ENCODE results near the gene PEX19. TPM values are rescaled to one million over a fixed set of nuclear protein-coding genes. Genes with fewer than 3 reads are reported as not detected.

The PEX19 gene
- total RNA-seq, 1 donor from 2014 or later = 74.6 TPM

DNA sequence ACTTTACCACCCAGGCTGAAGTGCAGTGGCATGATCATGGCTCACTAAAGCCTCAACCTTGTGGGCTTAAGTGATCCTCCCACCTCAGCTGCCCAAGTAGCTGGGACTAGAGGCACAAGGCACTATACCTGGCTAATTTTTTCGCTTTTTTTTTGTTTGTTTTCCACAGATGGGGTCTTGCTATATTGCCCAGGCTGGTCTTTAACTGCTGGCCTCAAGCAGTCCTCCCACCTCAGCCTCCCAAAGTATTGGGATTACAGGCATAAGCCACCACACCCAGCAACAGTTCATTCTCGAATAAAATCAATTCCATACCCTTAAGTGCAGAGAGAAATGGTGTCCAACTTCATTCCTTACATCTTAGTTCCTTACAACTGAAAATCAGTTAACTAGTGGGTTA lies 47.4 kb downstream of the PEX19 start:
- no peaks in the 10 kb centered on the region for H3K27me3 Mint-ChIP-seq (ENCODE audit: insufficient read depth, low read depth)
- peaks cover 3% of the 10 kb centered on the region for H3F3A ChIP-seq (ENCODE audit: low read depth)
- H3K4me2 ChIP-seq = no peak overlapping the region
- no peaks in the 10 kb centered on the region for H3K4me1 Mint-ChIP-seq
- peaks cover 20% of the 10 kb centered on the region for H3K36me3 ChIP-seq
- H3K9me3 ChIP-seq (ENCODE audit: low read depth) = no peaks in the 10 kb centered on the region
- H3K27ac ChIP-seq = no peak overlapping the region
- no peak overlapping the region for H2AFZ ChIP-seq (replicated peaks)
- TF ChIP-seq, protein P1, sequence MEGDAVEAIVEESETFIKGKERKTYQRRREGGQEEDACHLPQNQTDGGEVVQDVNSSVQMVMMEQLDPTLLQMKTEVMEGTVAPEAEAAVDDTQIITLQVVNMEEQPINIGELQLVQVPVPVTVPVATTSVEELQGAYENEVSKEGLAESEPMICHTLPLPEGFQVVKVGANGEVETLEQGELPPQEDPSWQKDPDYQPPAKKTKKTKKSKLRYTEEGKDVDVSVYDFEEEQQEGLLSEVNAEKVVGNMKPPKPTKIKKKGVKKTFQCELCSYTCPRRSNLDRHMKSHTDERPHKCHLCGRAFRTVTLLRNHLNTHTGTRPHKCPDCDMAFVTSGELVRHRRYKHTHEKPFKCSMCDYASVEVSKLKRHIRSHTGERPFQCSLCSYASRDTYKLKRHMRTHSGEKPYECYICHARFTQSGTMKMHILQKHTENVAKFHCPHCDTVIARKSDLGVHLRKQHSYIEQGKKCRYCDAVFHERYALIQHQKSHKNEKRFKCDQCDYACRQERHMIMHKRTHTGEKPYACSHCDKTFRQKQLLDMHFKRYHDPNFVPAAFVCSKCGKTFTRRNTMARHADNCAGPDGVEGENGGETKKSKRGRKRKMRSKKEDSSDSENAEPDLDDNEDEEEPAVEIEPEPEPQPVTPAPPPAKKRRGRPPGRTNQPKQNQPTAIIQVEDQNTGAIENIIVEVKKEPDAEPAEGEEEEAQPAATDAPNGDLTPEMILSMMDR (IDR thresholded peaks at IDR 0.05) = no peak
- no peak for TF ChIP-seq EZH2 (IDR thresholded peaks at IDR 0.05)
- TF ChIP-seq EZH2phosphoT487 (IDR thresholded peaks at IDR 0.05) = no peak
- H3K4me3 ChIP-seq = no peak overlapping the region
- peaks cover 11% of the 10 kb centered on the region for H4K20me1 ChIP-seq (ENCODE audit: low read depth)
- H3K27ac Mint-ChIP-seq = no peak overlapping the region
- H3K9ac ChIP-seq = no peak overlapping the region
- no peaks in the 10 kb centered on the region for H3K4me1 ChIP-seq
- no peaks in the 10 kb centered on the region for H3K27me3 ChIP-seq
- peaks cover 31% of the 10 kb centered on the region for H3K36me3 Mint-ChIP-seq
- no peak overlapping the region for H3K4me3 Mint-ChIP-seq
- no peak for DNase-seq (ENCODE audit: low spot score)
- peaks cover 3% of the 10 kb centered on the region for H3K79me2 ChIP-seq (ENCODE audit: low read depth)
- H3K9me3 Mint-ChIP-seq = no peaks in the 10 kb centered on the region

DNA sequence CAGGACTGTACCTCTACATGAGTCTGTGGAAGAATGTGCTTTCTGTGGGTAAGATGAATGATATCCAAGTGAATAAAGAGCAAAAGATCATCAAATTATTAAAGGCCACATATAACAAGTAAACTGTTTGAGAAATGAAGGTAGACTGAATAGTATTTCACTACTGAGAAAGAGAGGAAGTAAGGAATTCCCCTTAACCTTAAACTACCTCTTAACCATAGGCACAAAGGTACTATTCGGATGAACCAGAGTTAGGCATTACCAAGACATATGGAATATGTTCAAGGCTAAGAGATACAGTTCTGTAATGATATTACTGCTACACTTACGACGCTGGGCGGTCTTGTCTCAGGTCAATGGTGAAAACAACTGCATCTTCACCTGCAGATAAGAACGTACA lies 48.1 kb downstream of the PEX19 start:
- peaks cover 31% of the 10 kb centered on the region for H3K36me3 Mint-ChIP-seq
- no peaks in the 10 kb centered on the region for H3K4me1 Mint-ChIP-seq
- Histone ChIP-seq H3K36me3 (peaks cover 19% of the 10 kb centered on the region), H3K79me2 (ENCODE audit: low read depth) (no peaks in the 10 kb centered on the region), H3K9ac (no peak overlapping the region), H3K4me3 (no peak overlapping the region), H3K4me1 (no peaks in the 10 kb centered on the region), H4K20me1 (ENCODE audit: low read depth) (peaks cover 11% of the 10 kb centered on the region), H3K9me3 (ENCODE audit: low read depth) (no peaks in the 10 kb centered on the region), H3K27ac (no peak overlapping the region), H2AFZ (replicated peaks) (no peak overlapping the region), H3K4me2 (no peak overlapping the region), H3K27me3 (no peaks in the 10 kb centered on the region), H3F3A (ENCODE audit: low read depth) (peaks cover 3% of the 10 kb centered on the region)
- H3K9me3 Mint-ChIP-seq = no peaks in the 10 kb centered on the region
- TF ChIP-seq, protein P1 (IDR thresholded peaks at IDR 0.05) = no peak
- TF ChIP-seq EZH2phosphoT487 (IDR thresholded peaks at IDR 0.05) (no peak), EZH2 (IDR thresholded peaks at IDR 0.05) (no peak)
- DNase-seq (ENCODE audit: low spot score) = no peak
- no peak overlapping the region for H3K27ac Mint-ChIP-seq
- no peaks in the 10 kb centered on the region for H3K27me3 Mint-ChIP-seq (ENCODE audit: insufficient read depth, low read depth)
- H3K4me3 Mint-ChIP-seq = no peak overlapping the region

DNA sequence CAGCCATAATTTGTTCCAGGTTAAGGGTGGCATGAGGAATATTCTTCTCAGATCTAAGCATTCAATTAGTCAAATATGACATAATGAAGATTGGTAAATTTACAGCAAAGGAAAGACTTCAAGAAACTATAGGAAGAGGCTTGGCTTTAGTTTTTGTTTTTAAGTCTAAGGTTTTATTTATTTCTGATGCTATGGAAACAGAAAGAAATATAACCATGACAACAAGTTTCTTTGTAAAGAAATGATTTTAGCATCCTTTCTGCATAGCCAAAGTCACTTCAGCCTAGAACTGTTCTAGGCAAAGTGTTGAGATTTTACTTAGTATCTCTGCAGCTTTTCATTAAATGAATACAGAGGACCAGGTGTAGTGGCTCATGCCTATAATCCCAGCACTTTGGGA lies 52.0 kb downstream of the PEX19 start:
- no peaks in the 10 kb centered on the region for H3K4me1 Mint-ChIP-seq
- H3K79me2 ChIP-seq (ENCODE audit: low read depth) = no peaks in the 10 kb centered on the region

More for the DNA sequence above, 52.0 kb downstream of the PEX19 start:
- H2AFZ ChIP-seq (replicated peaks) = no peak overlapping the region
- TF ChIP-seq EZH2 (IDR thresholded peaks at IDR 0.05) (no peak), EZH2phosphoT487 (IDR thresholded peaks at IDR 0.05) (no peak)
- TF ChIP-seq, protein P1 (IDR thresholded peaks at IDR 0.05) = no peak
- H3K9ac ChIP-seq = no peak overlapping the region
- Mint-ChIP-seq H3K27ac (no peak overlapping the region), H3K36me3 (peaks cover 26% of the 10 kb centered on the region), H3K27me3 (ENCODE audit: insufficient read depth, low read depth) (no peaks in the 10 kb centered on the region), H3K4me3 (no peak overlapping the region), H3K9me3 (no peaks in the 10 kb centered on the region)
- H3K4me3 ChIP-seq = no peak overlapping the region
- no peak for DNase-seq (ENCODE audit: low spot score)
- H3K27ac ChIP-seq = no peak overlapping the region
- H3K27me3 ChIP-seq = no peaks in the 10 kb centered on the region
- peaks cover 32% of the 10 kb centered on the region for H3K36me3 ChIP-seq
- no peaks in the 10 kb centered on the region for H3K4me1 ChIP-seq
- no peak overlapping the region for H3K4me2 ChIP-seq
- H3F3A ChIP-seq (ENCODE audit: low read depth) = peaks cover 3% of the 10 kb centered on the region
- no peaks in the 10 kb centered on the region for H3K9me3 ChIP-seq (ENCODE audit: low read depth)
- H4K20me1 ChIP-seq (ENCODE audit: low read depth) = peaks cover under 1% of the 10 kb centered on the region

Data from neural progenitor cell (in vitro differentiated cells).